Measurements from ENCODE around the gene PNCK. TPM values are rescaled to one million over a fixed set of nuclear protein-coding genes. Genes with fewer than 3 reads are reported as not detected.

The PNCK gene
- total RNA-seq, 1 experiment from 2014 or later: not detected

DNA sequence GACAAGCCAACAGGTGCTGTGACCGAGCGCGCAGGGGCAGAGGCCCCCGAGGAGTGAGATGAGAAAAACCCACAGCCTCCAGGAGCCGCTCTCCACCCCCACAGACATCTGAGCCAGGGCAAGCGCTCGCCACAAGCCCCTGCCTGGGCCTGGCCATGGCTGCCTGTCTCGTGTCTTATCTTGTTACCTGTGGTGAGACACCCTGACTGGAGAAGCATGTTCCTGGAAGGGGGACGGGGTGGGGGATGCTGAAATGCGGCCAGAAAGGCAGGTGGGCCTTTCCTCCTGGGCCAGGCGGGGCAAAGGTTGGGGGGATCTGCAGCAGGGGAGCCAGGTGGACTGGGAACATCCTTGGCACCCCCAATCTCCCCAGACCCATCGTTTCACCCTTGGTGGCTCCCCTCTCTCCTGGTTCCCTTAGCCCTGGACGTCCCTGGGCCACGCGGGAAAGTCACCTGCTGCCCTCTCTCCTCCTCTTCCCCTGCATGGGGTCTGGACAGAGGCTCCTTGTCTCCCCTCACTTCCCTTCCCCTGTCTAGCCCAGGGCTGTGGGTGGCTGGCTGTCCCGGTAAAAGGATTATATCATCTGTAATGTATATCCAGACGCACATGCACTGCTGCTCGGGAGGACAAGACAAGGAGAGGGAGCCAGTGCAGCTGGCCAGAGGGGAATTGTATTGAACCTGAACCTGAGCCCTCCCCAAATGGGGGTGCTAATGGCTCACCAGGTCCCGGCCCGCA lies 35.0 kb downstream of the PNCK start:
- DNase-seq: peak in 1 of 2 experiments; percentile 8
- Histone ChIP-seq H3K9me3 (replicated peaks) (no peaks in the 10 kb centered on the region), H3K4me3 (no peak overlapping the region), H3K27me3 (no peaks in the 10 kb centered on the region), H3K36me3 (no peaks in the 10 kb centered on the region), H3K4me1 (no peaks in the 10 kb centered on the region), H3K27ac (no peak overlapping the region)

DNA sequence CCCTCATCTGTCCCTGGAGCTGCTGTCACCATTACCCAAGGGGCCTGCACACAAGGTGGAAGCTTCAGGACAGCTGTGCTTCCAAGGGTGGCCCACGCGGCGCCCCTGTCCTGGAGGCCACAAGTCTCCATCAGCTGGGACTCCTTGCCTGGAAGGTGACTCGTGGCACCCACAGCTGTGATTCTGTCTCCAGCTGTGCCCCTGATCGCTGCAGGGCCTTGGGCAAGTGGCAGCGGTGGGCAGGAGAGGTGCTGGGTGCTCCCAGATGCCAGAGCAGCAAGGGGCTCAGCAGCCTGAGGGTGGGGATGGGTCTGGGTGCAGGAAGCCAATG lies 35.6 kb downstream of the PNCK start:
- no peak overlapping the region for H3K27ac ChIP-seq
- no peaks in the 10 kb centered on the region for H3K36me3 ChIP-seq
- no peaks in the 10 kb centered on the region for H3K4me1 ChIP-seq
- no peak for DNase-seq
- H3K9me3 ChIP-seq (replicated peaks): no peaks in the 10 kb centered on the region
- H3K4me3 ChIP-seq: no peak overlapping the region
- H3K27me3 ChIP-seq: no peaks in the 10 kb centered on the region

DNA sequence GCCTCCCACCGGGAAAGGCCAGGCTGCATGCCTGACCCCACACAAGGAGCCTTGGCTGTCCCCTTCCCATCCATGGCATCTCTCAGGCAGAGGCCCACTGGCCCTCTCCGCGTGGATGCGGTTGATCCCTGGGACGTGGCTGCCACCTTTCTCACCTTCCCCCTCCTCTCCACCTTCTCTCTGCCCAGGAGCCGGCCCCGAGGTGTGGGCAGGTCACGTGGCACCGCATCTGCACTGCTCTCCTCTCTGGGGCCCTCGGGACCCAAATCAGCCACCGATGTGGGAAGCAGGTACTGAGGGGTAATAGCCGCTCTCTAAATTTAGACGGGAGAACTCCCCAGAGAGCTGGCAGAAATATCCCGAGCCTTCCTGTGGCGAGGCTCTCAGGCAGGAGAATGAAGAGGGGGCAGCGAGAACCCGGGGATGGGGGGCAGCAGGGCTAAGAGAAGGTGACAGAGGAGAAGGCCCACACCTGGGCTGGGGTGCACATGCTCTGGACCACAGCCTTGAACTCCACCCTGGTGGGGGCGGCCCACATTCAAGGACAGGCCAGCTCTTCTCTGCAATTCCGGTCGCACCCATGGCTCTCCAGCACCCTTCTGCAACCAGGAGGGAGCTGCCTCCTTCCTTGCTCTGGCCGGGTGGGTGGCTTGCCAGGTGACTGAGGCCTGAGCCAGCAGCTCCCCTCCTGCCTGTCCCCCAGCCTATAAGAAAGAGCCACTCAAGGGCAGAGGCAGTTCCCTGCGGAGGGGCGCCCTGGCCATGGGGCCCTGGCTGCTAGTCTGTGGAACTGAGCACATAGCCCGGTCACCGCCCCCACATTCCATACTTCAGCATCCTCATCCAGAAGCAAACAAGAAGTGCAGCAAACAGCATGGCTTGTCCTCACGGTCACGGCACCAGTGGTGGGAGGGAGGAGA lies 36.2 kb downstream of the PNCK start:
- Histone ChIP-seq H3K27me3 (no peaks in the 10 kb centered on the region), H3K9me3 (replicated peaks) (no peaks in the 10 kb centered on the region), H3K27ac (no peak overlapping the region), H3K36me3 (no peaks in the 10 kb centered on the region), H3K4me3 (no peak overlapping the region), H3K4me1 (no peaks in the 10 kb centered on the region)
- DNase-seq: no peak

DNA sequence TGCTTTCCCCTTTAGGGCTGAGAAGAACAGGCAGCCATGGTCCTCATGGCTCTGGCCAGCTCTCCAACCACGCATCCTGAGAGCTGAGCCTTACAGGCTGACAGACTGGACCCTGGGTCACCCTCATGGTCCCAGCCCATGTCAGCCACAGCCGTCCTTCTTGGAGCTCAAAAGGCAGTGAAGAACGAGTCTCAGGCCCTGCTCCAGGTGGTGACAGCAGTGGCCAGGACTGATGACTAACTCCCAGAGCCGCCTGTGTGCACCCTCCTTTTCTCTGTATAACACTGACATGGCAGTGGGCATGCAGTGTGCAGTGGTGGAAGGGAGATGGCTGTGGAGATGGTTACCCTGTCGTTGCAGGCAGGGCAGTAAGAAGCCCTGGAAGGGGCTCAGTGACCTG lies 36.9 kb downstream of the PNCK start:
- Histone ChIP-seq H3K36me3 (no peaks in the 10 kb centered on the region), H3K27me3 (no peaks in the 10 kb centered on the region), H3K27ac (no peak overlapping the region), H3K4me3 (no peak overlapping the region), H3K4me1 (no peaks in the 10 kb centered on the region), H3K9me3 (replicated peaks) (no peaks in the 10 kb centered on the region)
- no peak for DNase-seq

GRCh38 chrX:153635788-153636668 lies 37.6 kb downstream of the PNCK start:
- no peaks in the 10 kb centered on the region for H3K27me3 ChIP-seq
- H3K36me3 ChIP-seq: no peaks in the 10 kb centered on the region
- no peaks in the 10 kb centered on the region for H3K9me3 ChIP-seq (replicated peaks)
- no peak overlapping the region for H3K4me3 ChIP-seq
- DNase-seq: peak in 1 of 2 experiments; percentile 20
- H3K27ac ChIP-seq: no peak overlapping the region
- no peaks in the 10 kb centered on the region for H3K4me1 ChIP-seq

GRCh38 chrX:153635388-153635787 lies 38.2 kb downstream of the PNCK start:
- Histone ChIP-seq H3K4me3 (no peak overlapping the region), H3K27ac (no peak overlapping the region), H3K9me3 (replicated peaks) (no peaks in the 10 kb centered on the region), H3K27me3 (no peaks in the 10 kb centered on the region), H3K36me3 (no peaks in the 10 kb centered on the region), H3K4me1 (no peaks in the 10 kb centered on the region)
- DNase-seq: no peak

- Histone ChIP-seq H3K4me1 (no peaks in the 10 kb centered on the region), H3K36me3 (no peaks in the 10 kb centered on the region), H3K4me3 (no peak overlapping the region), H3K27me3 (no peaks in the 10 kb centered on the region), H3K27ac (no peak overlapping the region), H3K9me3 (replicated peaks) (no peaks in the 10 kb centered on the region)
- no peak for DNase-seq
These were observed 38.8 kb downstream of the PNCK start for GRCh38 chrX:153634832-153635231.

GRCh38 chrX:153634236-153634635 lies 39.4 kb downstream of the PNCK start:
- H3K27me3 ChIP-seq: no peaks in the 10 kb centered on the region
- no peak overlapping the region for H3K27ac ChIP-seq
- H3K36me3 ChIP-seq: no peaks in the 10 kb centered on the region
- no peak for DNase-seq
- no peak overlapping the region for H3K4me3 ChIP-seq
- H3K9me3 ChIP-seq (replicated peaks): no peaks in the 10 kb centered on the region
- no peaks in the 10 kb centered on the region for H3K4me1 ChIP-seq

DNA sequence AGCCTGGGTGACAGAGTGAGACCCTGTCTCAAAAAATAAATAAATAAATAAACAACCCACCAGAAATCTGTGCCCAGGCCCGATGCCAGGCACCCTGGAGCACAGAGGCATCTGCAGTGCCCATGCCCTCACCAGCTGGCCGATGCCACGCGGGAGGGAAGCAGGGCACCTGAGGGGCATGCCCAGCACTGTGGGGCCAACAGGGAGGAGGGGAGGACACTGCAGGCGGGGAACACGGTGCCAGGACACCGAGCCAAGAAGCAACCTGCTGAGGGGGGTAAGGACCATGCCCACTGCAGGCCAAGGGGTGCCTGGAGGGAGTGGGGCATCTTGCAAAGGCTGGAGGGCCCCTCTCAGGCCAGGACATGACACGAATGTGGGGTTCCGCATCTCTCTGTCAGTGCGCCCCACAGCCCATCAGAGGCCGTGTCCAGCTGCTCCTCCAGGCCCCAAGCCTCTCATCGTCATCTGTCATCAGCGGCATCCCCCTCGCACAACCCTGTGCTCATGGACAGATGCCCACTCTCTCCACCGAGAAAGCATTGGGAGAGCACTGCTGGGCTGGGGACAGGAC lies 39.9 kb downstream of the PNCK start:
- no peaks in the 10 kb centered on the region for H3K4me1 ChIP-seq
- H3K27me3 ChIP-seq: no peaks in the 10 kb centered on the region
- H3K9me3 ChIP-seq (replicated peaks): no peaks in the 10 kb centered on the region
- no peak for DNase-seq
- H3K36me3 ChIP-seq: no peaks in the 10 kb centered on the region
- no peak overlapping the region for H3K4me3 ChIP-seq
- no peak overlapping the region for H3K27ac ChIP-seq

DNA sequence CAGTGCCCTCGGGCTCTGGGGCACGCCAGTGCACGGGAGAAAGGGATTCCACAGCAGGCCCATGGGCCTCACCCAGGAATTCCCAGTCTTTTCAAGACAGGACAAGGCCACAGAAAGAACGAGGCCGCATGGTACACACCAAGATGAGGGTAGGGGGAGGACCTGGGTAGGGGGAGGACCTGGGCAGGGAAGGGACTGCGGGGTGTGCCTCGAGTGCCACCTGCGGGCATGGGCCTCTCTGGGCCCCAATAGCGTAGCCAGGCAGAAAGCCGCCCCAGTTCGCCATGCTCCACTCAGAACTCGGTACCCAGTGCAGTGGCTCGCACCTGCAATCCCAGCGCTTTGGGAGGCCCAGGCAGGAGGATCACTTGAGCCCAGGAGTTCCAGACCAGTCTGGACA lies 40.6 kb downstream of the PNCK start:
- H3K4me1 ChIP-seq: no peaks in the 10 kb centered on the region
- DNase-seq: no peak
- H3K27ac ChIP-seq: no peak overlapping the region
- H3K36me3 ChIP-seq: no peaks in the 10 kb centered on the region
- H3K27me3 ChIP-seq: no peaks in the 10 kb centered on the region
- H3K4me3 ChIP-seq: no peak overlapping the region
- H3K9me3 ChIP-seq (replicated peaks): no peaks in the 10 kb centered on the region

GRCh38 chrX:153632595-153632946 lies 41.0 kb downstream of the PNCK start:
- H3K4me1 ChIP-seq: peaks cover under 1% of the 10 kb centered on the region; the same call in 1 of the 2 replicates
- no peaks in the 10 kb centered on the region for H3K27me3 ChIP-seq
- H3K4me3 ChIP-seq: no peak overlapping the region
- H3K27ac ChIP-seq: no peak overlapping the region
- no peaks in the 10 kb centered on the region for H3K9me3 ChIP-seq (replicated peaks)
- no peaks in the 10 kb centered on the region for H3K36me3 ChIP-seq
- DNase-seq: no peak

- no peak overlapping the region for H3K4me3 ChIP-seq
- no peaks in the 10 kb centered on the region for H3K36me3 ChIP-seq
- no peak for DNase-seq
- H3K27ac ChIP-seq: no peak overlapping the region
- H3K4me1 ChIP-seq: peaks cover 3% of the 10 kb centered on the region; the same call in 1 of the 2 replicates
- no peaks in the 10 kb centered on the region for H3K27me3 ChIP-seq
- no peaks in the 10 kb centered on the region for H3K9me3 ChIP-seq (replicated peaks)
These were observed 41.6 kb downstream of the PNCK start for GRCh38 chrX:153631907-153632594.

DNA sequence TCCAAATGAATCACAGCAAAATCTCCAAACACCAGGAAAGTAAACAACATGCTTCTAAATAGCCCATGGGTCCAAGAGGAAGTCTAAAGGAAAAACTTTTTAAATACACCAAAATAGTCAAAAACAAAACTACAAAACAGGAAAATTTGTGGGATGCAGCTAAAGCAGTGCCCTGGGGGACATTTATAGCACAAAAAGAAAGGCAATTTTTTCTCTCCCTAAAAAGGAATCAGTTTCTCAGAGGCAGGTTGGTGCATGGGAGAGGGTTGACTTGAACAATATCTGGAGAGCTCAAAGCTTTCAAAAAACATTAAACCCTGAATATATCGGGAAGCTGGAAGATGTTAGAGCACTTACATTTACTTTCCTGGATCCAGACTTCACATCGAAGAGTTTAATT lies 42.3 kb downstream of the PNCK start:
- no peak overlapping the region for H3K27ac ChIP-seq
- peaks cover 3% of the 10 kb centered on the region; the same call in 1 of the 2 replicates for H3K4me1 ChIP-seq
- H3K4me3 ChIP-seq: no peak overlapping the region
- DNase-seq: no peak
- H3K36me3 ChIP-seq: no peaks in the 10 kb centered on the region
- H3K9me3 ChIP-seq (replicated peaks): no peaks in the 10 kb centered on the region
- H3K27me3 ChIP-seq: no peaks in the 10 kb centered on the region

DNA sequence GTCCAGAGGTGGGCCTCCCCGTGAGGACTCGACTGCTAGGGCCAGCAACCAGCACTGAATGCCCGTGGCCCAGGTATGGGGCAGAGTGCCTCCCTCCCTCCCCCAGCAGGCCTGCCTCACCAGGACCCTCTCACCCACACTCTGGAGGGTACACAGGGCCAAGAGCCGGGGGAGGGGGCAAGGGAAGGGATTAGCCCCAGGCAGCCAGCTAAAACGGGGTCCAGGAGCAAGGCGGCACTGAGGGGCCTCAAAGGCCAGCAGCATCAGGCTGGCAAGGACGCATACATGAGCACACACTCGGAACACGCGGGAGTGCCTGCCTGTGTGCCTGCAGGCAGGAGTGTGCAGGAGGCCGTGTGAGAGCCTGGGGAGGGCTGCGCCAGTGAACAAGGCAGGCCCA lies 44.9 kb downstream of the PNCK start:
- Histone ChIP-seq H3K27me3 (no peaks in the 10 kb centered on the region), H3K4me3 (no peak overlapping the region), H3K4me1 (peaks cover 3% of the 10 kb centered on the region; the same call in 1 of the 2 replicates), H3K36me3 (no peaks in the 10 kb centered on the region), H3K27ac (no peak overlapping the region), H3K9me3 (replicated peaks) (no peaks in the 10 kb centered on the region)
- no peak for DNase-seq
